Stimulated activated CD8-positive, alpha-beta memory T cell treated with anti-CD3 and anti-CD28 coated beads, Interleukin-15, amount 100 ng/mL, for 48 hours (primary cell): ENCODE data around the gene HMOX1.
"Not testable (repeated sequence)": the region's sequence is repeated elsewhere in the genome, so short reads cannot be mapped to it uniquely, and the experiment has no call there.

Experiments
- DNase-seq, 2 donors: peaks; one replicate each; pipeline ENCODE4 v3.0.0-alpha.2; 2020; ENCODE audit warnings: low read depth in 2 of 2

Gene HMOX1

GRCh38 chr22:35432228-35432905 is 51.5 kb downstream of the HMOX1 start:
- no peak for DNase-seq

GRCh38 chr22:35434061-35434710 is 53.3 kb downstream of the HMOX1 start:
- no peak for DNase-seq

- DNase-seq, result no peak
Measured at GRCh38 chr22:35435201-35435740, 54.4 kb downstream of the HMOX1 start.

- DNase-seq, result no peak
Measured at GRCh38 chr22:35436421-35436820, 55.5 kb downstream of the HMOX1 start.

- peak in 1 of 2 donors; percentile 19 for DNase-seq
Measured at GRCh38 chr22:35437049-35437448, 56.2 kb downstream of the HMOX1 start.

- not testable (repeated sequence) for DNase-seq
Measured at GRCh38 chr22:35438673-35439364, 57.9 kb downstream of the HMOX1 start.

GRCh38 chr22:35439365-35439717 is 58.4 kb downstream of the HMOX1 start:
- no peak for DNase-seq

- no peak for DNase-seq
Measured at GRCh38 chr22:35440129-35440528, 59.2 kb downstream of the HMOX1 start.

- no peak for DNase-seq
Measured at GRCh38 chr22:35441489-35442100, 60.7 kb downstream of the HMOX1 start.

GRCh38 chr22:35442471-35442870 is 61.6 kb downstream of the HMOX1 start:
- no peak for DNase-seq

GRCh38 chr22:35443338-35443737 is 62.4 kb downstream of the HMOX1 start:
- no peak for DNase-seq
